IMR-90 (cell line): ENCODE results near the gene GATD1. TPM values are rescaled to one million over a fixed set of nuclear protein-coding genes. Genes with fewer than 3 reads are reported as not detected.

Source experiments
- ATAC-seq: fragments of 200-7000 bp; cut with Tn5 transposase; 2 replicates; pipeline ENCODE4 v1.9.1; 2020; ENCODE audit warnings: low read depth, mild to moderate bottlenecking, moderate library complexity
- BruUV-seq: library from RNA; stranded (reverse); fragments of 400-500 nt; replicated peaks from 2 replicates; lab custom pipeline; 2021; lab: Mats Ljungman, UMichigan
- CTCF ChIA-PET: fragments of 300-600 bp; formaldehyde crosslinking; extraction: SDS; loops from one replicate; lab custom pipeline; 2021; ENCODE audit warnings: antibody characterized with exemption; lab: Yijun Ruan, JAX
- POLR2A ChIA-PET: fragments of 300-600 bp; sonication (Branson Sonifier 250); formaldehyde crosslinking; loops from one replicate; lab custom pipeline; 2022; ENCODE audit warnings: antibody characterized with exemption; ENCODE audit not compliant: unreplicated experiment; lab: Charles Lee
- DNase-seq: peaks from one replicate; pipeline ENCODE4 v3.0.0; 2013
- H2AFZ ChIP-seq: replicated peaks from 2 replicates; pipeline ENCODE3; 2013; ENCODE audit warnings: low read length, mild to moderate bottlenecking; ENCODE audit not compliant: poor library complexity
- H2AK5ac ChIP-seq: 2 replicates; pipeline ENCODE4 v1.6.1; 2013; ENCODE audit warnings: low read depth, low read length, inconsistent platforms
- H2AK9ac ChIP-seq: replicated peaks from 2 replicates; pipeline ENCODE3; 2013; ENCODE audit warnings: mild to moderate bottlenecking, low read depth, low read length, moderate library complexity; ENCODE audit not compliant: poor library complexity
- H2BK120ac ChIP-seq: 2 replicates; pipeline ENCODE4 v1.6.1; 2013; ENCODE audit warnings: low read depth, low read length, inconsistent platforms
- H2BK15ac ChIP-seq: 3 replicates; pipeline ENCODE4 v1.6.1; 2013; ENCODE audit warnings: low read depth, low read length, inconsistent platforms
- H2BK20ac ChIP-seq: 2 replicates; pipeline ENCODE4 v1.6.1; 2013; ENCODE audit warnings: low read depth, mild to moderate bottlenecking, inconsistent platforms, low read length, moderate library complexity
- H2BK5ac ChIP-seq: 2 replicates; pipeline ENCODE4 v1.6.1; 2013; ENCODE audit warnings: mild to moderate bottlenecking, low read depth, low read length, inconsistent platforms; ENCODE audit not compliant: poor library complexity, severe bottlenecking
- H3K14ac ChIP-seq: replicated peaks from 2 replicates; pipeline ENCODE4 v1.6.1; 2013; ENCODE audit warnings: low read depth, low read length, inconsistent platforms
- H3K18ac ChIP-seq: 2 replicates; pipeline ENCODE4 v1.6.1; 2013; ENCODE audit warnings: low read depth, low read length, control low read depth
- H3K23ac ChIP-seq: 2 replicates; pipeline ENCODE4 v1.6.1; 2013; ENCODE audit warnings: low read depth, low read length, inconsistent platforms
- H3K27ac ChIP-seq: 2 replicates; pipeline ENCODE4 v1.5.1; 2013; ENCODE audit warnings: mild to moderate bottlenecking, control low read depth, low read length; ENCODE audit not compliant: insufficient read depth
- H3K27me3 ChIP-seq: 2 replicates; pipeline ENCODE4 v1.6.1; 2013; ENCODE audit warnings: low read length; ENCODE audit not compliant: control insufficient read depth, insufficient read depth
- H3K36me3 ChIP-seq: 2 replicates; pipeline ENCODE4 v1.6.1; 2013; ENCODE audit warnings: low read length, mixed read lengths; ENCODE audit not compliant: control insufficient read depth, insufficient read depth
- H3K4ac ChIP-seq: 2 replicates; pipeline ENCODE4 v1.6.1; 2013; ENCODE audit warnings: low read depth, low read length, inconsistent platforms
- H3K4me1 ChIP-seq: 2 replicates; pipeline ENCODE4 v1.6.1; 2013; ENCODE audit warnings: low read length, mixed read lengths; ENCODE audit not compliant: control insufficient read depth, insufficient read depth
- H3K4me2 ChIP-seq: 2 replicates; pipeline ENCODE4 v1.6.1; 2013; ENCODE audit warnings: low read depth, mild to moderate bottlenecking, control low read depth, low read length, moderate library complexity
- H3K4me3 ChIP-seq: 2 replicates; pipeline ENCODE4 v1.5.1; 2013; ENCODE audit warnings: low read depth, mild to moderate bottlenecking, control low read depth, low read length, moderate library complexity; ENCODE audit not compliant: insufficient read depth
- H3K56ac ChIP-seq: 2 replicates; pipeline ENCODE4 v1.6.1; 2013; ENCODE audit warnings: low read length, inconsistent platforms; ENCODE audit not compliant: insufficient read depth; ENCODE audit errors: extremely low read depth
- H3K79me1 ChIP-seq, 2 experiments: 2 replicates each; pipeline ENCODE4 v1.6.1; 2013; ENCODE audit warnings: low read length in 2 of 2, inconsistent platforms in 1 of 2, low read depth in 1 of 2
- H3K9ac ChIP-seq: 2 replicates; pipeline ENCODE4 v1.6.1; 2013; ENCODE audit warnings: low read depth, low read length, control low read depth
- H3K9me1 ChIP-seq: 2 replicates; pipeline ENCODE4 v1.6.1; 2013; ENCODE audit warnings: low read length, inconsistent platforms; ENCODE audit not compliant: insufficient read depth
- H3K9me3 ChIP-seq: 2 replicates; pipeline ENCODE4 v1.6.1; 2013; ENCODE audit warnings: low read length; ENCODE audit not compliant: control insufficient read depth, insufficient read depth
- H4K20me1 ChIP-seq: 2 replicates; pipeline ENCODE4 v1.6.1; 2013; ENCODE audit warnings: low read length, inconsistent platforms; ENCODE audit not compliant: insufficient read depth
- H4K5ac ChIP-seq: 2 replicates; pipeline ENCODE4 v1.6.1; 2013; ENCODE audit warnings: mild to moderate bottlenecking, low read depth, low read length, control low read depth
- H4K8ac ChIP-seq, 2 experiments: 2 replicates each; pipeline ENCODE4 v1.6.1; 2013; ENCODE audit warnings: low read depth in 2 of 2, low read length in 2 of 2, control low read depth in 1 of 2, inconsistent platforms in 1 of 2
- H4K91ac ChIP-seq: 2 replicates; pipeline ENCODE4 v1.6.1; 2013; ENCODE audit warnings: low read depth, low read length, inconsistent platforms; ENCODE audit not compliant: insufficient read depth
- BHLHE40 ChIP-seq: fragments of 150-350 bp; IDR thresholded peaks from 2 replicates; pipeline ENCODE4 v1.6.1; 2016; ENCODE audit warnings: mild to moderate bottlenecking, low read depth, low read length
- CHD1 ChIP-seq: IDR thresholded peaks from 2 replicates; pipeline ENCODE4 v1.6.1; 2012; ENCODE audit warnings: low read depth, low read length, improper control_type of control experiment
- CTCF ChIP-seq: conservative IDR thresholded peaks from 2 replicates; pipeline ENCODE4 v1.5.1; 2012; ENCODE audit warnings: mild to moderate bottlenecking, low read depth, low read length, improper control_type of control experiment
- ELK1 ChIP-seq: fragments of 150-350 bp; IDR thresholded peaks from 2 replicates; pipeline ENCODE4 v1.6.1; 2016; ENCODE audit warnings: low read depth, mild to moderate bottlenecking, low read length, moderate library complexity, borderline replicate concordance
- MAFK ChIP-seq: IDR thresholded peaks from 2 replicates; pipeline ENCODE4 v1.6.1; 2012; ENCODE audit warnings: low read depth, low read length, improper control_type of control experiment
- MAZ ChIP-seq: IDR thresholded peaks from 2 replicates; pipeline ENCODE4 v1.6.1; 2012; ENCODE audit warnings: low read depth, mild to moderate bottlenecking, low read length, improper control_type of control experiment, moderate library complexity, borderline replicate concordance
- POLR2A ChIP-seq: IDR thresholded peaks from 2 replicates; pipeline ENCODE4 v1.6.1; 2012; ENCODE audit warnings: mild to moderate bottlenecking, low read depth, low read length
- RAD21 ChIP-seq: IDR thresholded peaks from 2 replicates; pipeline ENCODE4 v1.6.1; 2012; ENCODE audit warnings: low read length, improper control_type of control experiment
- RCOR1 ChIP-seq: IDR thresholded peaks from 2 replicates; pipeline ENCODE4 v1.6.1; 2012; ENCODE audit warnings: mild to moderate bottlenecking, low read length, improper control_type of control experiment; ENCODE audit not compliant: insufficient replicate concordance
- RFX5 ChIP-seq: IDR thresholded peaks from 2 replicates; pipeline ENCODE4 v1.8.0; 2012; ENCODE audit warnings: low read depth, mild to moderate bottlenecking, low read length, moderate library complexity
- SMC3 ChIP-seq: fragments of 150-350 bp; IDR thresholded peaks from 2 replicates; pipeline ENCODE4 v1.6.1; 2016; ENCODE audit warnings: low read depth, mild to moderate bottlenecking, antibody characterized with exemption, low read length, moderate library complexity
- USF2 ChIP-seq: fragments of 150-350 bp; IDR thresholded peaks from 2 replicates; pipeline ENCODE4 v1.6.1; 2017; ENCODE audit warnings: mild to moderate bottlenecking, antibody characterized with exemption, low read length, low read depth
- WGBS, 2 experiments: methylation state at CpG; one replicate each; pipeline versions ENCODE4 v1.1.5 to v1.1.7; 2013; ENCODE audit warnings: missing lambda C conversion rate in 2 of 2; ENCODE audit not compliant: insufficient read length in 1 of 2; ENCODE audit errors: extremely low coverage in 2 of 2; 5-methylcytosine and 5-hydroxymethylcytosine counted together
- dilution Hi-C: fragments of 300-500 bp; cut with HindIII; formaldehyde crosslinking; loops from one replicate; pipeline ENCODE4 v1.14.3; 2018; ENCODE audit warnings: low sequenced_read_pairs; ENCODE audit not compliant: unreplicated experiment
- in situ Hi-C: fragments of 300-500 bp; cut with MboI; formaldehyde crosslinking; loops from 3 replicates; pipeline ENCODE4 v1.14.3; 2019; ENCODE audit warnings: low sequenced_read_pairs, inconsistent platforms, mixed read lengths
- intact Hi-C: fragments of 100-400 bp; cut with micrococcal nuclease; formaldehyde crosslinking; loops from 2 replicates; pipeline ENCODE4 v1.10.0; 2022
- polyA plus RNA-seq, 3 experiments: library from polyadenylated mRNA; depleted of rRNA; stranded (reverse); fragments of >200 nt; gene quantifications; 2 replicates each; pipeline ENCODE4 v1.2.3, GENCODE V29; 2012; ENCODE audit warnings: low replicate concordance in 1 of 3
- total RNA-seq: library from RNA; depleted of rRNA; stranded (reverse); fragments of >200 nt; gene quantifications from 2 replicates; pipeline ENCODE4 v1.2.3, GENCODE V29; 2012

GATD1 gene
- total and polyA plus RNA-seq, 2 of the 4 experiments (the other 2 are of a cell fraction), result 3.0 to 52.5 TPM

GRCh38 chr11:795634-796564 is 18.6 kb upstream of the GATD1 start:
- in situ Hi-C loops (no loop called here), intact Hi-C loops (no loop called here), dilution Hi-C loops (no loop called here)
- peaks cover 6% of the 10 kb centered on the region; the same call in 1 of the 2 replicates for H3K9me1 ChIP-seq
- H2BK20ac ChIP-seq, result no peak overlapping the region
- ChIA-PET CTCF (interaction anchor here (2.7 kb wide), 1 partner anchor 12 kb away, joined by 10 read pairs; no protein-coding TSS in a partner anchor), POLR2A (no interaction called here)
- peak overlapping the region; percentile 33 for H4K5ac ChIP-seq
- peak overlapping the region; percentile 94 for H3K9ac ChIP-seq
- H3K56ac ChIP-seq, result no peak overlapping the region; the same call in 1 of the 2 replicates
- peak overlapping the region; percentile 69 for H3K23ac ChIP-seq
- peaks cover 10% of the 10 kb centered on the region for H3K4me1 ChIP-seq
- peaks cover 18% of the 10 kb centered on the region for H4K20me1 ChIP-seq
- H3K4me3 ChIP-seq, result peak overlapping the region; percentile 88
- H2AK9ac ChIP-seq, result peak overlapping the region; percentile 95
- peak overlapping the region; percentile 97 for H3K4me2 ChIP-seq
- H3K27ac ChIP-seq, result peak overlapping the region; percentile 96
- BruUV-seq, result no TSS peak
- peaks cover 0 to 25% of the 10 kb centered on the region in 2 experiments; a peak in 3 of 4 replicates for H3K79me1 ChIP-seq
- H3K27me3 ChIP-seq, result no peaks in the 10 kb centered on the region
- peak overlapping the region; percentile 24 for H3K18ac ChIP-seq
- H4K8ac ChIP-seq, result peak overlapping the region; percentile 20 to 88; a peak in 3 of 4 replicates
- H2BK5ac ChIP-seq, result peak overlapping the region; percentile 83
- no peaks in the 10 kb centered on the region for H3K9me3 ChIP-seq
- peak; percentile 89 for DNase-seq
- WGBS, 2 experiments, result 0% methylated on average over 3 of the region's 26 CpGs; no CpG with 5 or more reads in 1 of the 2 experiments
- H2BK15ac ChIP-seq, result no peak overlapping the region
- peaks cover 32% of the 10 kb centered on the region; the same call in 1 of the 2 replicates for H3K36me3 ChIP-seq
- ATAC-seq, result peak; percentile 53
- H4K91ac ChIP-seq, result peak overlapping the region; percentile 37
- peak overlapping the region; percentile 92 for H2AK5ac ChIP-seq
- 0 out of 2 replicates have a peak overlapping the region, but pooled peaks have one; percentile 35 for H2BK120ac ChIP-seq
- H3K14ac ChIP-seq, result peak overlapping the region; percentile 86
- peak overlapping the region; percentile 85 for H3K4ac ChIP-seq
- H2AFZ ChIP-seq, result peak overlapping the region; percentile 77
- TF ChIP-seq CTCF (no peak), RAD21 (no peak), ELK1 (no peak), MAFK (no peak), BHLHE40 (peak; percentile 68; the same call in 1 of the 2 replicates), RFX5 (no peak), POLR2A (peak; percentile 73), RCOR1 (no peak), SMC3 (no peak), USF2 (0 out of 2 replicates have a peak, but pooled peaks have one; percentile 12), CHD1 (0 out of 2 replicates have a peak, but pooled peaks have one; percentile 11), MAZ (0 out of 2 replicates have a peak, but pooled peaks have one; percentile 21)
